Measurements from ENCODE around the gene TEX53. TPM values are rescaled to one million over a fixed set of nuclear protein-coding genes. Genes with fewer than 3 reads are reported as not detected.

TEX53 gene
- polyA plus RNA-seq, 12 donors: not detected

- DNase-seq: no peak
These were observed 15.6 kb downstream of the TEX53 start for GRCh38 chr9:114641967-114642366.

GRCh38 chr9:114638404-114638803 is 19.2 kb downstream of the TEX53 start:
- no peak for DNase-seq

- DNase-seq: no peak
These were observed 23.2 kb downstream of the TEX53 start for GRCh38 chr9:114634387-114634786.

GRCh38 chr9:114633438-114634089 is 24.0 kb downstream of the TEX53 start:
- no peak for DNase-seq

- DNase-seq: no peak
These were observed 26.4 kb downstream of the TEX53 start for GRCh38 chr9:114631166-114631565.

GRCh38 chr9:114629563-114630090 is 28.0 kb downstream of the TEX53 start:
- no peak for DNase-seq

GRCh38 chr9:114627553-114627952 is 30.1 kb downstream of the TEX53 start:
- DNase-seq: no peak

- no peak for DNase-seq
These were observed 31.1 kb downstream of the TEX53 start for GRCh38 chr9:114626415-114627020.

GRCh38 chr9:114624677-114625076 is 32.9 kb downstream of the TEX53 start:
- no peak for DNase-seq

GRCh38 chr9:114621975-114622609 is 35.5 kb downstream of the TEX53 start:
- DNase-seq: no peak

- no peak for DNase-seq
These were observed 36.0 kb downstream of the TEX53 start for GRCh38 chr9:114621561-114621960.

- DNase-seq: no peak
These were observed 38.3 kb downstream of the TEX53 start for GRCh38 chr9:114619191-114619761.

GRCh38 chr9:114616684-114617520 is 40.7 kb downstream of the TEX53 start:
- DNase-seq: no peak

GRCh38 chr9:114614373-114614772 is 43.2 kb downstream of the TEX53 start:
- DNase-seq: no peak

- DNase-seq: no peak
These were observed 43.7 kb downstream of the TEX53 start for GRCh38 chr9:114613919-114614318.

GRCh38 chr9:114613087-114613486 is 44.5 kb downstream of the TEX53 start:
- DNase-seq: no peak

- no peak for DNase-seq
These were observed 45.2 kb downstream of the TEX53 start for GRCh38 chr9:114612272-114612923.

GRCh38 chr9:114611516-114612271 is 45.9 kb downstream of the TEX53 start:
- DNase-seq: peak; percentile 58

- DNase-seq: no peak
These were observed 49.1 kb downstream of the TEX53 start for GRCh38 chr9:114608525-114608796.

- no peak for DNase-seq
These were observed 49.7 kb downstream of the TEX53 start for GRCh38 chr9:114607671-114608524.

Data from muscle of arm (tissue), 12 donors.